Fibroblast of lung (primary cell): ENCODE measurements around the gene TIMP4. TPM values are rescaled to one million over a fixed set of nuclear protein-coding genes. Genes with fewer than 3 reads are reported as not detected.

Experiments used
- DNase-seq, 2 donors: peaks; one replicate each; pipeline versions ENCODE4 v3.0.0 to v3.0.0-alpha.2; 2010; ENCODE audit warnings: low read depth in 2 of 2
- H2AFZ ChIP-seq: 2 replicates; pipeline ENCODE4 v1.5.1; 2012; ENCODE audit warnings: low read length, control low read depth, inconsistent platforms
- H3K27ac ChIP-seq: 2 replicates; pipeline ENCODE4 v1.5.1; 2011; ENCODE audit warnings: low read length, control low read depth; ENCODE audit not compliant: insufficient read depth
- H3K27me3 ChIP-seq: 2 replicates; pipeline ENCODE4 v1.5.1; 2011; ENCODE audit warnings: mild to moderate bottlenecking, low read length; ENCODE audit not compliant: control insufficient read depth, insufficient read depth
- H3K36me3 ChIP-seq: 2 replicates; pipeline ENCODE4 v1.5.1; 2011; ENCODE audit warnings: low read length; ENCODE audit not compliant: control insufficient read depth, insufficient read depth
- H3K4me1 ChIP-seq: 2 replicates; pipeline ENCODE4 v1.5.1; 2011; ENCODE audit warnings: low read length; ENCODE audit not compliant: control insufficient read depth, insufficient read depth; ENCODE audit errors: extremely low read depth
- H3K4me2 ChIP-seq: 2 replicates; pipeline ENCODE4 v1.5.1; 2011; ENCODE audit warnings: low read length, control low read depth; ENCODE audit not compliant: insufficient read depth; ENCODE audit errors: extremely low read depth
- H3K4me3 ChIP-seq, 4 experiments: fragments of 200-600 bp in 1 of 4; sonication (generic) in 1 of 4; replicated peaks in 1 of 4; 2 replicates each; pipeline ENCODE4 v1.5.1; 2011 to 2016; ENCODE audit warnings: low read length in 4 of 4, low read depth in 3 of 4, mild to moderate bottlenecking in 3 of 4, control low read depth in 2 of 4, inconsistent platforms in 1 of 4, mixed read lengths in 1 of 4; ENCODE audit not compliant: insufficient read depth in 1 of 4; ENCODE audit errors: control extremely low read depth in 1 of 4
- H3K79me2 ChIP-seq: 2 replicates; pipeline ENCODE4 v1.5.1; 2012; ENCODE audit warnings: mild to moderate bottlenecking, low read length, inconsistent platforms; ENCODE audit not compliant: control insufficient read depth, insufficient read depth
- H3K9ac ChIP-seq: 2 replicates; pipeline ENCODE4 v1.5.1; 2011; ENCODE audit warnings: mild to moderate bottlenecking, low read length, control low read depth; ENCODE audit not compliant: insufficient read depth
- H3K9me3 ChIP-seq: 2 replicates; pipeline ENCODE4 v1.5.1; 2012; ENCODE audit warnings: low read depth, low read length; ENCODE audit not compliant: control insufficient read depth, insufficient read depth
- H4K20me1 ChIP-seq: 2 replicates; pipeline ENCODE4 v1.5.1; 2011; ENCODE audit warnings: low read length; ENCODE audit not compliant: control insufficient read depth, insufficient read depth; ENCODE audit errors: extremely low read depth
- CTCF ChIP-seq, 2 donors: IDR thresholded peaks in 1 of 2; conservative IDR thresholded peaks in 1 of 2; 1 replicate in 1 of 2; 2 replicates in 1 of 2; pipeline ENCODE4 v1.5.1; 2011 to 2012; ENCODE audit warnings: low read length in 2 of 2, control low read depth in 1 of 2, inconsistent platforms in 1 of 2, low read depth in 1 of 2, mild to moderate bottlenecking in 1 of 2
- EZH2 ChIP-seq: IDR thresholded peaks from 2 replicates; pipeline ENCODE4 v1.5.1; 2012; ENCODE audit warnings: low read length, control low read depth, mild to moderate bottlenecking; ENCODE audit errors: missing control alignments
- polyA plus RNA-seq, 2 donors: library from polyadenylated mRNA; depleted of rRNA in 1 of 2; stranded (reverse) in 1 of 2; unstranded in 1 of 2; fragments of >200 nt; gene quantifications; 2 replicates each; pipeline ENCODE4 v1.2.1, GENCODE V29; 2011 to 2012; ENCODE audit warnings: missing spikeins in 1 of 2
- total RNA-seq: library from RNA; depleted of rRNA; stranded (reverse); fragments of >200 nt; gene quantifications from 2 replicates; pipeline ENCODE4 v1.2.1, GENCODE V29; 2014

The TIMP4 gene
- total and polyA plus RNA-seq, 2 donors (not counting 1 experiment from before 2014, with no cell fraction given), result 2.8 to 12.6 TPM

DNA sequence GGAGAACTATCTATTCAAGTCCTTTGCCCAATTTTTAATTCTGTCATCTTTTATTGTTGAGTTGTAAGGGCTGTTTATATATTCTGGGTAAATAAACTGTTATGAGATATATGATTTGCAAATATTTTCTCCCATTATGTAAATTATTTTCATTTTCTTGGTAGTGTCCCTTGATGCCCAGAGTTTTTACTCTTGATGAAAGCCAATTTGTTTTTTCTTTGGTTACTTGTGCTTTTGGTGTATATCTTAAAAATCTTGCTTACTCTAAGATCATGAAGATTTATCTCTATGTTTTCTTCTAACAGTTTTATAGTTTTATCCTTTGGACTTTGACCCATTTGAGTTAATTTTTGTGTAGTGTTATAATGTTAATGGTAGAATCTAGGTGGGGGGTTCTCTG is 44.5 kb downstream of the TIMP4 start:
- no peak overlapping the region for H3K9ac ChIP-seq
- H3K4me3 ChIP-seq, result no peak overlapping the region
- H3K9me3 ChIP-seq, result no peaks in the 10 kb centered on the region
- peaks cover 3% of the 10 kb centered on the region for H4K20me1 ChIP-seq
- H3K4me2 ChIP-seq, result no peak overlapping the region
- no peak for TF ChIP-seq CTCF (conservative IDR thresholded peaks at IDR 0.05 in 1 of 2, IDR thresholded peaks at IDR 0.05 in 1 of 2; ENCODE audit: low read depth in 1 of 2, low read length in 2 of 2)
- no peak for TF ChIP-seq EZH2
- H3K4me1 ChIP-seq, result no peaks in the 10 kb centered on the region
- H3K36me3 ChIP-seq, result no peaks in the 10 kb centered on the region
- no peaks in the 10 kb centered on the region for H3K79me2 ChIP-seq
- DNase-seq, result no peak
- no peaks in the 10 kb centered on the region for H3K27me3 ChIP-seq
- H3K27ac ChIP-seq, result no peak overlapping the region
- H2AFZ ChIP-seq, result no peak overlapping the region

GRCh38 chr3:12107071-12107713 is 51.5 kb downstream of the TIMP4 start:
- H3K4me1 ChIP-seq, result no peaks in the 10 kb centered on the region
- H3K36me3 ChIP-seq, result no peaks in the 10 kb centered on the region
- H4K20me1 ChIP-seq, result no peaks in the 10 kb centered on the region
- H3K4me3 ChIP-seq, result no peak overlapping the region
- TF ChIP-seq EZH2 (no peak), CTCF (conservative IDR thresholded peaks at IDR 0.05 in 1 of 2, IDR thresholded peaks at IDR 0.05 in 1 of 2; ENCODE audit: low read depth in 1 of 2, low read length in 2 of 2) (no peak)
- no peaks in the 10 kb centered on the region for H3K27me3 ChIP-seq
- H3K79me2 ChIP-seq, result no peaks in the 10 kb centered on the region
- no peak overlapping the region for H3K4me2 ChIP-seq
- DNase-seq, result no peak
- no peaks in the 10 kb centered on the region for H3K9me3 ChIP-seq
- H3K27ac ChIP-seq, result no peak overlapping the region
- no peak overlapping the region for H2AFZ ChIP-seq
- H3K9ac ChIP-seq, result no peak overlapping the region

Other genes with a start within 250 kb of the TIMP4 start
- 0.17 and 0.26 TPM in 2 replicates for gene SYN2, start 154.5 kb downstream of the TIMP4 start, total RNA-seq
- 0.11 and 0.19 TPM in 2 replicates for gene SYN2, start 154.5 kb downstream of the TIMP4 start, polyA plus RNA-seq
- gene PPARG, start 130.2 kb upstream of the TIMP4 start, total RNA-seq, result 14.9 and 42.8 TPM in 2 replicates
- gene PPARG, start 130.2 kb upstream of the TIMP4 start, polyA plus RNA-seq, result 32.8 and 37.2 TPM in 2 replicates